Immature natural killer cell (primary cell): Measurements from ENCODE around the gene FAXDC2. TPM values are rescaled to one million over a fixed set of nuclear protein-coding genes. Genes with fewer than 3 reads are reported as not detected.

Experiments used
- DNase-seq, 3 donors: peaks; one replicate each; pipeline ENCODE4 v3.0.0; 2022; ENCODE audit warnings: mixed read lengths in 1 of 3
- H3K27ac Mint-ChIP-seq, 6 donors: one replicate each; pipeline ENCODE4 v1.8.0; 2020; ENCODE audit warnings: mixed read lengths in 6 of 6, mild to moderate bottlenecking in 5 of 6, inconsistent platforms in 4 of 6, moderate library complexity in 3 of 6
- H3K27me3 Mint-ChIP-seq, 3 donors: one replicate each; pipeline ENCODE4 v1.8.0; 2020 to 2021; ENCODE audit warnings: low read depth in 3 of 3, mild to moderate bottlenecking in 3 of 3, mixed read lengths in 3 of 3, moderate library complexity in 3 of 3, inconsistent platforms in 1 of 3
- H3K36me3 Mint-ChIP-seq, 3 donors: one replicate each; pipeline ENCODE4 v1.8.0; 2020; ENCODE audit warnings: mixed read lengths in 3 of 3, inconsistent platforms in 2 of 3, mild to moderate bottlenecking in 2 of 3
- H3K4me1 Mint-ChIP-seq, 2 donors: one replicate each; pipeline ENCODE4 v1.8.0; 2020; ENCODE audit warnings: inconsistent platforms in 2 of 2, mild to moderate bottlenecking in 2 of 2, mixed read lengths in 2 of 2, moderate library complexity in 1 of 2
- H3K4me3 Mint-ChIP-seq, 5 donors: one replicate each; pipeline ENCODE4 v1.8.0; 2020; ENCODE audit warnings: mild to moderate bottlenecking in 5 of 5, mixed read lengths in 5 of 5, inconsistent platforms in 3 of 5, moderate library complexity in 3 of 5
- H3K9me3 Mint-ChIP-seq, 6 donors: one replicate each; pipeline ENCODE4 v1.8.0; 2020; ENCODE audit warnings: mild to moderate bottlenecking in 6 of 6, mixed read lengths in 6 of 6, inconsistent platforms in 4 of 6, moderate library complexity in 3 of 6
- polyA plus RNA-seq, 3 donors: library from polyadenylated mRNA; unstranded; fragments of 300-500 nt; fragmentation: Illumina TruSeq; gene quantifications; one replicate each; pipeline ENCODE4 v1.2.3, GENCODE V29; 2021

Gene FAXDC2
- polyA plus RNA-seq, 3 donors from 2014 or later, result 0.72 to 3.7 TPM; not detected in 1

DNA sequence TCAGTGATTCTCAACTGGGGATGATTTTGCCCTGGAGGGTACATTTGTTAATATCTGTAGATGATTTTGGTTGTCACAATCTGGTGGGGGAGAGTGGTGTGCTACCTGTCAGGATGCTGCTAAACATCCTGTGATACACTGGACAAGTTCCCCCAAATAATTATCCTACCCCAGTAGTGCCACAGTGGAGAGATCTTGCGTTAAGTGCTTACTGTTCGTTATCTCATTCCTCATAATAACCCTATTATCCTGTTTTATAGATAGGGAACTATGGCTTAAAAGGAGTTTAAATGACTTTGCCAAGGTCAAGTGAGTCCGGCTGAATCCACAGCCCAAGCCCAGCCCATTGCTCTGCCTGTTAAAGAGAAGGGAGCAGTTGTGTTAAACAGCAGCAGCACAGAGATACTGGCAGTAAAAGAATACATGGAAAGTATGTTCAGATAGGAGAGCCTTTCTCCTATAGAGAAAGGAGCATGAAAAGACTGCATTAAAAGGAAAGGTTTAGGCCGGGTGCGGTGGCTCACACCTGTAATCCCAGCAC is 23.5 kb upstream of the FAXDC2 start:
- H3K4me1 Mint-ChIP-seq, result peaks cover under 1 to 9% of the 10 kb centered on the region in 2 donors
- peaks cover 0 to 13% (median 2%) of the 10 kb centered on the region in 6 donors for H3K9me3 Mint-ChIP-seq
- no peak overlapping the region for H3K4me3 Mint-ChIP-seq
- peak overlapping the region in 2 of 6 donors; percentile 33 to 61 for H3K27ac Mint-ChIP-seq
- no peak for DNase-seq
- peaks cover 38 to 47% (median 46%) of the 10 kb centered on the region in 3 donors for H3K36me3 Mint-ChIP-seq
- H3K27me3 Mint-ChIP-seq, result peaks cover 0 to under 1% (median 0%) of the 10 kb centered on the region in 3 donors

DNA sequence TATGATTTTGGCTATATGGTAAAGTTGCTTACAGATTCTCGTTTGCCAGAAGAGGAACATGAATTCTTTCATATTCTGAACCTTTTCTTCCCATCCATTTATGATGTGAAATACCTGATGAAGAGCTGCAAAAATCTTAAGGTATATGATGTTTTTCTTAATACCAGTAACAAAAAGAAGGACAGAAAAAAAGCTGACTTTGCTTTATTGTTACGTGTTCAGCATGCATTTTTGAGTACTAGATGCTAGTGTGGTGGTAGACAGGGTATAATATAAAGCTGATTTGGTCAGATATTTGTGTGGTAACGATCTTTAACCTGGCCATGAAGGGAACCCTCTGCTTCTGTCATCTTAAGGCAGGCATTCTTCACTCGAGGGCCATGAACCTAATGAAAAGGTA is 21.3 kb upstream of the FAXDC2 start:
- no peak overlapping the region for H3K4me3 Mint-ChIP-seq
- no peak for DNase-seq
- peaks cover 0 to 5% (median 0%) of the 10 kb centered on the region in 3 donors for H3K27me3 Mint-ChIP-seq
- H3K27ac Mint-ChIP-seq, result peak overlapping the region in 1 of 6 donors; percentile 30
- H3K4me1 Mint-ChIP-seq, result peaks cover 4 to 16% of the 10 kb centered on the region in 2 donors
- peaks cover 32 to 44% (median 43%) of the 10 kb centered on the region in 3 donors for H3K36me3 Mint-ChIP-seq
- H3K9me3 Mint-ChIP-seq, result no peaks in the 10 kb centered on the region

DNA sequence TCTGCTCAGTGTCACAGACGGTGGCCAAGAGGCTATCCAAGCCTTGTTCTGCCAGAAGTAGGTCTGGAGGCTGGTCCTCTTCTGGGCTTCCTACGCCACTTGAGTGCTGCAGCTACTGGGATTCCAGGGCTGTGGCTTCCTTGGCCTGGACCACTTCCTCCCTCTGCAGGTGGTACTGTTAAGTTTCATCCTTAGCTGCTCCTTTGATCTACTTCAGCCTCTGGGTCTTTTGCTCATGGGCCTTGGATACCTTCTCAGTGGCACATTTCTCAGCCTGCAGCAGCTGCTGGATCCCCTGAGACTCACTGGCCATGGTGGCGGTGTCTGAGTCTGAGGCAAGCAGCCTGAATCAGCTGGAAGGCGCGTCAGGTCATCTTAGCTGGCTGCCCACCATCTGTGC is 18.3 kb upstream of the FAXDC2 start:
- H3K36me3 Mint-ChIP-seq, result peaks cover 19 to 40% (median 33%) of the 10 kb centered on the region in 3 donors
- H3K27ac Mint-ChIP-seq, result peak overlapping the region in 1 of 6 donors; percentile 34
- no peak overlapping the region for H3K4me3 Mint-ChIP-seq
- DNase-seq, result no peak
- H3K4me1 Mint-ChIP-seq, result peaks cover 15 to 38% of the 10 kb centered on the region in 2 donors
- no peaks in the 10 kb centered on the region for H3K9me3 Mint-ChIP-seq
- H3K27me3 Mint-ChIP-seq, result peaks cover 0 to 5% (median 0%) of the 10 kb centered on the region in 3 donors

DNA sequence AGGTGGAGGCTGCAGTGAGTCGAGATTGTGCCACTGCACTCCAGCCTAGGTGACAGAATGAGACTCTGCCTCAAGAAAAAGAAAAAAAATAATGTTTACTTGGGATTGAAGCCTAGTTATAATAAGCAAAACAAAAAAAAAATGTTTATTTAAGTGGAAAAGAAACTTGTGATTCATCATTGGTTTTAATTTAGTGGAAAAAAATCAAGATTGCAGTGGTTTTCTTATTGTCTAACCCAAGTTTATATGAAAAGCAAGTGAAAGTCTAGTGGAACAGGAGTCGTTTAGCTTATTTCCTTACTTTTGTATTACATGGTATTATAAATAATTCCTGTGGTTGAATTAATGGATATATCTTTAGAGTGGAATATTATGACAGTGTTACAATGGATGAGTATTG is 16.4 kb upstream of the FAXDC2 start:
- Mint-ChIP-seq H3K4me3 (no peak overlapping the region), H3K36me3 (peaks cover 14 to 35% (median 24%) of the 10 kb centered on the region in 3 donors)

DNA sequence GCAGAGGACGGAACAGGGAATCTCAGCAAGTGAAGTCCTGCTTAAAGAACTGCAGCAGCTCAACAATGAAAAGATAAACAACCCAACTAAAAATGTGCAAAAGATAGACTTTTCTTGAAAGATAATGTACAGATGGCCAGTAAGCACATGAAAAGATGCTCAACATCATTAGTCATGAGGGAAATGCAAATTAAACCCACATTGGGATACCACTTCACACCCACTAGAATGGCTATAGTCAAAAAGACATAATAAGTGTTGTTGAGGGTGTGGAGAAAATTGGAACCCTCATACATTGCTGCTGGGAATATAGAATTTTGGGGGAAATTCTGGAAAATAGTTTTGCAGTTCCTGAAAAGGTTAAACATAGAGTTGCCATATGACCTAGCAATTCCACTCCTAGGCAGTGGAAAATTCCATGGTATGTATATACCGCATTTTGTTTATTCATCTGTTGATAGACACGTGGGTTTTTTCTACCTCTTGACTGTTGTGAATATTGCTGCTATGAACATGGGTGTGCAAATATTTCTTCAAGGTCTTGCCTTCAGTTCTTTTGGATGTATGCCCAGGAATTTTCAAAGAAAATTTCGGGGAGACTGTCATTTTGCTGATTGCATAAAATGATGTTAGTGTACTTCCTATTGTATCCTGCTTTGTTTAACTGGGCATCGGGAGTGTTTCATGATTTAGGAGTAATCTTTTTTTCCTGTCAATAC is 15.2 kb upstream of the FAXDC2 start:
- peaks cover 43 to 66% of the 10 kb centered on the region in 2 donors for H3K4me1 Mint-ChIP-seq
- no peak for DNase-seq
- H3K9me3 Mint-ChIP-seq, result no peaks in the 10 kb centered on the region
- peak overlapping the region in 1 of 6 donors; percentile 21 for H3K27ac Mint-ChIP-seq
- peaks cover 10 to 27% (median 16%) of the 10 kb centered on the region in 3 donors for H3K36me3 Mint-ChIP-seq
- H3K27me3 Mint-ChIP-seq, result peaks cover 0 to 5% (median 0%) of the 10 kb centered on the region in 3 donors
- no peak overlapping the region for H3K4me3 Mint-ChIP-seq

More for the DNA sequence above, 16.4 kb upstream of the FAXDC2 start:
- H3K9me3 Mint-ChIP-seq, result no peaks in the 10 kb centered on the region
- peak overlapping the region in 3 of 6 donors; percentile 10 to 58 (median 17) for H3K27ac Mint-ChIP-seq
- H3K27me3 Mint-ChIP-seq, result peaks cover 0 to 5% (median 0%) of the 10 kb centered on the region in 3 donors
- H3K4me1 Mint-ChIP-seq, result peaks cover 31 to 56% of the 10 kb centered on the region in 2 donors
- DNase-seq, result no peak

DNA sequence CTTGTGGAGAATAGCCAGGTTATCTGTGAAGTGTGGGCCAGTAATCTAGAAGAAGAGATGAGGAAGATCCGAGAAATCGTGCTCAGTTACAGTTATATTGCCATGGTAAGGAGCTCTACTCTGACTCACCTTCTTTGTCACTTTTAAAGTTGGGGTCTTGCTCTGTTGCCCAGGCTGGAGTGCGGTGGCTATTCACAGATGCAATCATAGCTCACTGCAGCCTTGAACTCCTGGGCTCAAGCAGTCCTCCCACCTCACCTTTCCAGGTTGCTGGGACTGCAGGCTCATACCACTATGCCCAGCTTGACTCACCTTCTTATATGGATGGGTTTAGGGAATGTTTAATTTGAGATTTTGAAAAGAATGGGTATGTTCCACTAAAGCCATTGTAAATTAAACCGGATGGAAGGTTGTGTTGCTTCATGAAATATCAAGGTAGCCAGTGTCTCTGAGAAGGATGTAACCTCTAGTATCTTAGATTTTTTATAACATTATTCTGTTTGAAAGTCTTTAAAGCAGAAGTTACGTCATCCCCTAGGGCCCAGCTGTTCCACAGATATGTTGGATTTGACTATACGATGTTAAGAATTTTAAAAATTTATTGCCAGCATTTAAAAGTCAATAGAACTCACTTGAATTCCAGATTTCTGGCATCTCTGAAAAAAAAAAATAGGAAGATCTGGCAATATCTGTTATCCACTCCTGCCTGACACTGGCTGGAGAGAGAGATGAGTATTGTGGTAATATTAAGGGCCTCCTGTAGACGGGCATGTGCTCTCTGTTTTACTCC is 13.1 kb upstream of the FAXDC2 start:
- Mint-ChIP-seq H3K4me1 (peaks cover 58 to 79% of the 10 kb centered on the region in 2 donors), H3K9me3 (no peaks in the 10 kb centered on the region), H3K4me3 (peak overlapping the region in 1 of 5 donors; percentile 41), H3K36me3 (peaks cover 10 to 23% (median 14%) of the 10 kb centered on the region in 3 donors), H3K27me3 (peaks cover 0 to 1% (median 0%) of the 10 kb centered on the region in 3 donors), H3K27ac (peak overlapping the region in 2 of 6 donors; percentile 28 to 66)
- DNase-seq, result no peak

DNA sequence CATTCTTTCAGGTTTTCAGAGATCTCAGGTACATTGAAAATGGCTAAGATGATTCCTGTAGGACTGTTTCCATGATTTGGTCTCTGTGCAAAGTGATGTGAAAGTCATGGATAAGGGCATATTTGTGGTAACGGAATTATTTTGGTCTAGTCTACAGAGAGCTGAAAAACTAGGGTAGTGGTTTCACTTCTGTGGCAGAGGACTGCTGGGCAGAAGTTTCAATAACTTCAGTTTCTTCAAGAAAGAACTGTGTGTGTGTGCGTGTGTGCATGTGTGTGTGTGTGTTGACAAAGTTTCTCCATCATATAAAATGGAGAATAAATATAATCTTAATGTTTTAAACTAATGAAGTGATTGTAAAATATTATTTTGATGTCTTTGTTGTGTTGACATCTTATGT is 12.4 kb upstream of the FAXDC2 start:
- Mint-ChIP-seq H3K4me3 (peak overlapping the region in 1 of 5 donors; percentile 60), H3K9me3 (no peaks in the 10 kb centered on the region), H3K4me1 (peaks cover 57 to 79% of the 10 kb centered on the region in 2 donors), H3K27ac (peak overlapping the region in 3 of 6 donors; percentile 16 to 66 (median 24)), H3K27me3 (peaks cover 4 to 8% (median 7%) of the 10 kb centered on the region in 3 donors), H3K36me3 (peaks cover 10 to 23% (median 14%) of the 10 kb centered on the region in 3 donors)
- no peak for DNase-seq

DNA sequence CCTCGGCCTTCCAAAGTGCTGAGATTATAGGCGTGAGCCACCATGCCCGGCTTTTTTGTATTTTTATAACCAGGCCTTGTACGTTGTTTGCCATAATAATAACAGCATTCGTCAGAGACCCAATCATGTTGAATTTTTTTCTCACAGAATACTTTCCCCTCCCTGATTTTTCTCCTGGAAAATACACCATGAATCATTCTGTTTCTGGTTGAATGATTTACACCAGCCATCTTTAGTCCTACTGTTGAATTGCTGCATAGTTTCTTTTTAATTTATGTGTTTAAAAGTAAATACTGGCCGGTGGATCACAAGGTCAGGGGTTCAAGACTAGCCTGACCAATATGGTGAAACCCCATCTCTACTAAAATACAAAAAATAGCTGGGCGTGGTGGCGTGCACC is 11.5 kb upstream of the FAXDC2 start:
- no peak for DNase-seq
- H3K36me3 Mint-ChIP-seq, result peaks cover 5 to 23% (median 9%) of the 10 kb centered on the region in 3 donors
- peaks cover 61 to 79% of the 10 kb centered on the region in 2 donors for H3K4me1 Mint-ChIP-seq
- H3K9me3 Mint-ChIP-seq, result no peaks in the 10 kb centered on the region
- peaks cover 8 to 14% (median 10%) of the 10 kb centered on the region in 3 donors for H3K27me3 Mint-ChIP-seq
- H3K27ac Mint-ChIP-seq, result peak overlapping the region in 2 of 6 donors; percentile 49 to 66
- peak overlapping the region in 3 of 5 donors; percentile 40 to 62 (median 60) for H3K4me3 Mint-ChIP-seq

DNA sequence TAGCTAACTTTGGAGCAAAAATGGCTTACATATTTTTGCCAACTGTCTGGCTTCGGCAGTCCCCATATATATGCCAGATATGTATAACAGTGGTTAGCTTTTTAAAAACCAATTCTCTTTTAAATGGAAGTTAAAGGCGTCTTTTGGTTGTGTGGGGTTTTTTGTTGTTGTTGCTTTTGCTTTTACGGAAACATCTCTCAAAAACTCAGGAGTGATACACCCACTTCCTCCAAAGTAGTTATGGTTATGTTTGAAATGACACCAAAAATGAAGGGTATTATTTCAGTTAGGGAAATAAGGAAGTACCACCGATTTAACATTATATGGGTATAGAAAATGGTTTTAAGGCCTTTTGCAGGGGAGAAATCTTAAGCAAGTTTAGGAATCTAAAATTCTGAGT is 10.4 kb upstream of the FAXDC2 start:
- Mint-ChIP-seq H3K27me3 (peaks cover 8 to 16% (median 10%) of the 10 kb centered on the region in 3 donors), H3K4me3 (peak overlapping the region; percentile 87 to 99 (median 96)), H3K9me3 (no peaks in the 10 kb centered on the region), H3K4me1 (peaks cover 59 to 77% of the 10 kb centered on the region in 2 donors), H3K27ac (peak overlapping the region; percentile 47 to 97 (median 93)), H3K36me3 (peaks cover 5 to 17% (median 8%) of the 10 kb centered on the region in 3 donors)
- DNase-seq, result no peak

DNA sequence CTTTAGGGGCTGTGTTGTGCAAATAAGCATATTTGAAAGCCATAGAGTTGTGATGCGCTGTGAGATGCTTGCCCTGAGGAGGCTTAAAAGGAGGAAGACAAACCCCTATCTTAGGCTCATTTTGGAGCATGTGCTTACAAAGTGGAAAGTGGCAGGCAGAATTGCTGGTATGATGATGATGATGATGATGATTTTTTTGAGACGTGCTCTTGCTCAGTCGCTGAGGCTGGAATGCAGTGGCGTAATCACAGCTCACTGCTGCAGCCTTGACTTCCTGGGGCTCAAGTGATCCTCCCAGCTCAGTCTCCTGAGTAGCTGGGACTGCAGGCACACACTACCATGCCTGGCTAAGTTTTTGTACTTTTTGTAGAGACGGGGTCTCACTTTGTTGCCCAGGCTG is 9.7 kb upstream of the FAXDC2 start:
- Mint-ChIP-seq H3K27me3 (peaks cover 8 to 16% (median 10%) of the 10 kb centered on the region in 3 donors), H3K27ac (peak overlapping the region; percentile 92 to 97 (median 94)), H3K9me3 (no peaks in the 10 kb centered on the region), H3K4me3 (peak overlapping the region; percentile 87 to 99 (median 96)), H3K36me3 (peaks cover under 1 to 10% (median 5%) of the 10 kb centered on the region in 3 donors), H3K4me1 (peaks cover 57 to 71% of the 10 kb centered on the region in 2 donors)
- no peak for DNase-seq

DNA sequence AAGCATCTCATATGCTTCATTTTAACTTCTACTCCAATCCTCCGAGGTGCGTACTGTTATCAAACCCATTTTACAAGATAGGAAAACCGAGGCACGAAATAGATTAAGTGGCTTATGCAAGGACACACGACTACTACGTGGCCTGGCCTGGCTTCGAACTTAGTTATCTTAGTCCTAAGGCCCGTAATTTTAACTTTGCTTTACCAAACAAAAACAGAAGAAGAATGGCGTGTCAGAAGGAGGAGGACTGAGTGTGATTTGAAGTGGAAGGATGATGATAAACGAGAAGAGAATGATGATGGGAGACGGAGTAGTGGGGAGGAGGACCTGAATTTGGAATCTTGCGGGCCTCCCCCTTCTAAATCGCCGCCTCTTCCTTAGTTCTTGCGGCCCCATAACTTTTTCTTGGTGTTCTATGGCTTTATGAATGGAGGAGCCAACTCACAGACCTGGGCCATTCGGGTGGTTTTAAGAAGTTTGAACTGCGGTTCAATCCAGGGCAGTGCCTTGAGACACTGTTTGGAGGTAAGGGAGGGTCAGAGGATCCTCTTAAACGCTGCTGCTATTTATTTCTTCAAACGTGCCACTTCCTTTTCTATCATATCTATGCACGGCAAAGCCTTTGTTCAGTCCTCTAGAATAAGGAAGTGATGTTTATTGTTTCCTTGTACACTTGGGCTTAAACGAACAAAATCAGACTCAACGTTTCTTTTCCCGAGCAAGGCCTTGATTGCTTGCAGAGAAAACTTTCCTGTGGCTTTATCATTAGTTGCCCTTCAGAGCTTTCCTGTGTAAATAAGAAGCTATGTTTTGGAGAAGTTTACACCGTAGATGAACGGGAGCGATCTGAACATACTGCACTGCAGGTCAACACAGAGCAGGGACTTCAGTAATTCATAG is 8.8 kb upstream of the FAXDC2 start:
- peak; percentile 22 to 37 (median 29) for DNase-seq
- Mint-ChIP-seq H3K4me1 (peaks cover 54 to 64% of the 10 kb centered on the region in 2 donors), H3K27me3 (peaks cover 8 to 16% (median 10%) of the 10 kb centered on the region in 3 donors), H3K9me3 (no peaks in the 10 kb centered on the region), H3K36me3 (peaks cover 0 to 6% (median 0%) of the 10 kb centered on the region in 3 donors), H3K27ac (peak overlapping the region; percentile 92 to 97 (median 94)), H3K4me3 (peak overlapping the region; percentile 87 to 99 (median 96))

DNA sequence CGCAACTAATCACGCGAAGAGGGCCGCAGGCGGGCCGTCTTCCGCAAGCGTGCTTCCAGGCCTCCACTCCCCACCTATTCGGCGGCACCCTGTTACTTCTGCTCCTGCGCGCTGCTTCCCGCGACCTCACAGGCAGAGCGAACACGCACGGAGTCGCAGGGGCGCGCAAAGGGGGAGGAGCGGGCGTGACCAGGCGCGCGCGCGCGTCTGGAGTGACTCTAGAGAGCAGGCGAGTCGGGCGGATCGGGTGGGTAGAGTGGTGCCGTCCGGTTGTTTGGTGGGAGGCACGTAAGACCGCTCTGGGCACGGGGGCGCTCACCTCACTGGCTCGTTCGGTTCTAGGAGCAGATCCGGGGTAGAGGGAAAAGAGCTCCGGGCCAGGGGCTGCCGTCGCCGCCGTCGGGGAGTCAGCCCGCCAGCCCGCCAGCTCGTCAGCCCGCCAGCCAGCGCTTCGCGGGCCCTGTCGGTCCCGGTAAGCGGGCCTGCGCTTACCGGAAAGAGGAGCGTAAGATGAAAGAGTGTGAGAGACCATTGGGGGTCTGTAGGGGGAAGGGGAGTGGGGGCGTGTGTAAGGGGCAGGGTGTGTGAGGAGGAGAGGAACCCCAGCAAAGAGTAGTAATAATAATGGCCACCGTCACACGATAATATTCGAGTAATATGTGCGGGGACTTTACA is 8.0 kb upstream of the FAXDC2 start, which contains the start of gene CNOT8:
CNOT8 (plus strand) TSS at position 331 of the 675 bp plus-strand sequence. CDS start 4,652 bp downstream, outside the sequence.
- H3K36me3 Mint-ChIP-seq, result peaks cover 0 to 5% (median 0%) of the 10 kb centered on the region in 3 donors
- H3K9me3 Mint-ChIP-seq, result no peaks in the 10 kb centered on the region
- H3K27ac Mint-ChIP-seq, result peak within 1 kb of the TSS; percentile 92 to 97 (median 94)

More for the DNA sequence above, 8.0 kb upstream of the FAXDC2 start, which contains the start of gene CNOT8:
- Mint-ChIP-seq H3K27me3 (peaks cover 8 to 16% (median 10%) of the 10 kb centered on the region in 3 donors), H3K4me3 (peak within 1 kb of the TSS; percentile 87 to 99 (median 96)), H3K4me1 (peaks cover 52 to 56% of the 10 kb centered on the region in 2 donors)
- DNase-seq, result peak; percentile 98
